HG02840 (cell line): ENCODE results near the gene KRTAP9-7.

Experiments
- ATAC-seq: cut with Tn5 transposase; IDR thresholded peaks from one replicate; pipeline ENCODE4 v1.9.1; 2021; ENCODE audit warnings: mild to moderate bottlenecking, moderate library complexity, moderate number of reproducible peaks; ENCODE audit not compliant: unreplicated experiment, low FRiP score

The KRTAP9-7 gene

GRCh38 chr17:41318231-41318630, 42.7 kb downstream of the KRTAP9-7 start:
- ATAC-seq, result no peak

- no peak for ATAC-seq
These were observed 46.8 kb downstream of the KRTAP9-7 start for GRCh38 chr17:41322094-41322902.

GRCh38 chr17:41322903-41323895, 47.7 kb downstream of the KRTAP9-7 start:
- ATAC-seq, result no peak

- ATAC-seq, result no peak
These were observed 48.9 kb downstream of the KRTAP9-7 start for GRCh38 chr17:41324180-41325075.

GRCh38 chr17:41325126-41325525, 49.6 kb downstream of the KRTAP9-7 start:
- ATAC-seq, result no peak

- ATAC-seq, result no peak
These were observed 50.1 kb downstream of the KRTAP9-7 start for GRCh38 chr17:41325611-41326010.
